VCaP (cell line): ENCODE data around the gene CAPN12.

Experiments used
- H3K27ac ChIP-seq: fragments of 450-650 bp; 2 replicates; pipeline ENCODE4 v1.5.1; 2017
- TF ChIP-seq, protein P1 (sequence below): fragments of 450-650 bp; conservative IDR thresholded peaks from 2 replicates; pipeline ENCODE4 v1.5.1; 2017; ENCODE audit warnings: mild to moderate bottlenecking, moderate library complexity

The CAPN12 gene

DNA sequence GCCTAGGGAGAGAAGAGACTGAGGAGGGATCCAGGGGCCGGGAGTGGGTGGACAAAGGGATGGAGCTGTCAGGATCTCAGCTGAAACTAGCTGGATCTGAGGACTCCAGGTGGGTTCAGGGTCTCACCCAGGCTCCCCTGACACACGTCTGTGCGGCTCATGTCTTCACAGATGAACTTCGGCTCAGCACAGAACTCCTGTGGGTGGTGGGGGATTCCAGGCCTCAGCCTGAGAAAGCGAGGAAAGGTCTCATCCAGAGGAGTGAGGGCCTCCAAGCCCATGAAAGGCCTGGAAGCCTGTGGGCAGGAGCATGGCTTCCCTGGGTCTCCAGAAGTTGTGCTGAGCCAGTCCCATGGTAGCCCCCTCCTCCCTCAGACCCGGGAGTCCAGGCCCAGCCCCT, 1.4 kb downstream of the CAPN12 start:
- TF ChIP-seq, protein P1, sequence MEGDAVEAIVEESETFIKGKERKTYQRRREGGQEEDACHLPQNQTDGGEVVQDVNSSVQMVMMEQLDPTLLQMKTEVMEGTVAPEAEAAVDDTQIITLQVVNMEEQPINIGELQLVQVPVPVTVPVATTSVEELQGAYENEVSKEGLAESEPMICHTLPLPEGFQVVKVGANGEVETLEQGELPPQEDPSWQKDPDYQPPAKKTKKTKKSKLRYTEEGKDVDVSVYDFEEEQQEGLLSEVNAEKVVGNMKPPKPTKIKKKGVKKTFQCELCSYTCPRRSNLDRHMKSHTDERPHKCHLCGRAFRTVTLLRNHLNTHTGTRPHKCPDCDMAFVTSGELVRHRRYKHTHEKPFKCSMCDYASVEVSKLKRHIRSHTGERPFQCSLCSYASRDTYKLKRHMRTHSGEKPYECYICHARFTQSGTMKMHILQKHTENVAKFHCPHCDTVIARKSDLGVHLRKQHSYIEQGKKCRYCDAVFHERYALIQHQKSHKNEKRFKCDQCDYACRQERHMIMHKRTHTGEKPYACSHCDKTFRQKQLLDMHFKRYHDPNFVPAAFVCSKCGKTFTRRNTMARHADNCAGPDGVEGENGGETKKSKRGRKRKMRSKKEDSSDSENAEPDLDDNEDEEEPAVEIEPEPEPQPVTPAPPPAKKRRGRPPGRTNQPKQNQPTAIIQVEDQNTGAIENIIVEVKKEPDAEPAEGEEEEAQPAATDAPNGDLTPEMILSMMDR = no peak

DNA sequence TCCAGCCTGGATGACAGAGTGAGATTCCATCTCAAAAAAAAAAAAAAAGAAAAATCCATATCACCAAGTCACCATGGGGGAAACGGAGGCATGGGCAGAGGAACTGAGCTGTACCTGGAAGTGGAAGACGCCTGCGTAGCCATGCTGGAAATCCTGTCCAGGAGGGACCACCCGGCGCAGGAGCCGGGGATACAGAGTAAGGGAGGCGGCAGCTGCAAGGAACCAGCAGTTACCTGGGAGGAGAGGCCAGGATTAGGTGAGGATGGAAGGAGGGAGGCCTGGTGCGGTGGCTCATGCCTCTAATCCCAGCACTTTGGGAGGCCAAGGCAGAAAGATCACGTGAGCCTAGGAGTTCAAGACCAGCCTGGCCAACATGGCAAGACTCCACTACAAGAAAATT, 2.0 kb downstream of the CAPN12 start:
- TF ChIP-seq, protein P1 = no peak
- H3K27ac ChIP-seq = no peak overlapping the region

More for the DNA sequence above, 1.4 kb downstream of the CAPN12 start:
- H3K27ac ChIP-seq = no peak overlapping the region

DNA sequence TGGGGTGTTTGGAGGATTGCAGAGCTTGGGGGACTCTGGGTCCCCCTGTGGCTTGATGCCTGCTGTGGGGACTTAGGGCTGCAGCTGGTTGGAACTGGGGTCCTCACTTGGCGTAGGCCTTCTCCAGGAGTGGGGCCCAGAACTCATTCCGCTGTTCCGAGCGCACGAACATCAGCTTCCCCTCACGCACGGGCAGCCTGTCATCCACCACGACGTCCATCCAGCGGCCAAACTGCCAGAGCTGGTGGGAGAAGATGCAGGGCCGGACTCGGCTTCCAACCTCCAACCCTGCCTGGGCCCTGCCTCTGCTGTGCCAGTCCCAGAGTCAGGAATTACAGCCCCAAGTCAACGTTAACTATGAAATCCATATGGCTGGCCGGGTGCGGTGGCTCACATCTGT, 2.6 kb downstream of the CAPN12 start:
- TF ChIP-seq, protein P1 = no peak

DNA sequence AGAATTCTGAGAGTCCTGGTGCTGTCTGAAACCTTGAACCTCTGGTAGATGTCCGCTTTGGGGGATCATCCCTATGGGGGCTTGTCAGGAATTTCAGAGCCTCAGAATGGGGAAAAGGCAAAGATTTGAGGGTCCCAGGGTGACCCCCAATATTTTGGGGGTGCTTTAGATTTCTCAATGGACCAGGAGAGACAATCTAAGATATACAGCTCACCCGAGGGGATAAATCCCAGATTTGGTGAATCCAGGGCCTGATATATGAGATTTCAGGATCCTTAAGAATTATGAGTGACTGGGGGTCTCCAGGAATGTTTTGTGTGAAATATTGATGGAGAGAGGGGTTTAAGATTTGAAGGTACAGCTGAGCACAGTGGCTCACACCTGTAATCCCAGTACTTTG, 3.3 kb downstream of the CAPN12 start:
- H3K27ac ChIP-seq = no peak overlapping the region
- TF ChIP-seq, protein P1 = no peak

More for the DNA sequence above, 2.6 kb downstream of the CAPN12 start:
- no peak overlapping the region for H3K27ac ChIP-seq

DNA sequence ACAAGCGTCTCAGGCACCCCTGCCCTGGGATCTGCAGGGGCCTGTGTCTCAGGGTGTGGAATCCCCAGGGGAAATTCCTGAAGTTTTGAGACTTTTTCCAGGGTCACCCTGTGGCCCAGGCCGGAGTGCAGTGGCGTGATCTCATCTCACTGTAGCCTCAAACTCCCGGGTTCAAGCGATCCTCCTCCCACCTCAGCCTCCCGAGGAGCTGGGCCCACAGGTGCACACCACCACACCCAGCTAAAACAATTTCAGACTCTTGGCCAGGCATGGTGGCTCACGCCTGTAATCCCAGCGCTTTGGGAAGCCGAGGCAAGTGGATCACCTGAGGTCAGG, 4.0 kb downstream of the CAPN12 start:
- TF ChIP-seq, protein P1 = no peak
- no peak overlapping the region for H3K27ac ChIP-seq

DNA sequence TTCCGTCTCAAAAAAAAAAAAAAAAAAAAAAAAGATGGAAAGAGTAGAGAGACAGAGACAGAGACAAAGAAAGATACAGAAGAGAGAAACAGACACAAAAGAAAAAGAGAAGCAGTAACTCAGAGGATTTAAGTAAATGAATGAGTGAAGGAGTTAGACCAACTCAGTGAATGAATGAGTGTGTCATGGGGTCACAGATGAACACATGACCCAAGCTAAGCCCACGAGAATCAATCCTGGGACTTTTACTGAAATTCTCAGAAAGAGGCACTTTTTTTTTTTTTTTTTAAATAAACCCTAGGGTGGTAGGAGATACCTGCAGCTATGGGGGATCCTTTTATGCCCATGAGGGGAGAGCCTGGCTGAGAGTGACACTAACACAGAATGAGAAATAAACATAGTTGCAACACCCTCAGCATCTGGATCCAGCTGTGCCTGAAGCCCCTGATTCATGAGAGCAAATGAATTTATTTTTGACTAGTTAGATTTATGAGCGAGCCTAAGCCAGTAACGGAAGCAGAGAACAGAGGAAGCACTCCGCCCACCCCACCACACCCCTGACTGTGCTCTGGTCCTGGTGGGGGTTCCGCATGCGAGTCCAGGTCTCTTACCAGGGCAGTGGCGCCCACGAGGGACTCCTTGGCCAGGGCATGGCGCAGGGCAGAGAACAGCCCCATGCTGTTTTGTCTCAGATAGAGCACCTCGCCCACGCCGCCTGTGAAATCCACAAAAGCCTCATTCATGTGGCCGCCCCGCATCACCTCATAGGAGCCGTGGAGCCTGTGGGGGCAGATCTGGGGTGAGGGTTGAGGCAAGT, 4.6 kb downstream of the CAPN12 start:
- no peak overlapping the region for H3K27ac ChIP-seq
- TF ChIP-seq, protein P1 = no peak

DNA sequence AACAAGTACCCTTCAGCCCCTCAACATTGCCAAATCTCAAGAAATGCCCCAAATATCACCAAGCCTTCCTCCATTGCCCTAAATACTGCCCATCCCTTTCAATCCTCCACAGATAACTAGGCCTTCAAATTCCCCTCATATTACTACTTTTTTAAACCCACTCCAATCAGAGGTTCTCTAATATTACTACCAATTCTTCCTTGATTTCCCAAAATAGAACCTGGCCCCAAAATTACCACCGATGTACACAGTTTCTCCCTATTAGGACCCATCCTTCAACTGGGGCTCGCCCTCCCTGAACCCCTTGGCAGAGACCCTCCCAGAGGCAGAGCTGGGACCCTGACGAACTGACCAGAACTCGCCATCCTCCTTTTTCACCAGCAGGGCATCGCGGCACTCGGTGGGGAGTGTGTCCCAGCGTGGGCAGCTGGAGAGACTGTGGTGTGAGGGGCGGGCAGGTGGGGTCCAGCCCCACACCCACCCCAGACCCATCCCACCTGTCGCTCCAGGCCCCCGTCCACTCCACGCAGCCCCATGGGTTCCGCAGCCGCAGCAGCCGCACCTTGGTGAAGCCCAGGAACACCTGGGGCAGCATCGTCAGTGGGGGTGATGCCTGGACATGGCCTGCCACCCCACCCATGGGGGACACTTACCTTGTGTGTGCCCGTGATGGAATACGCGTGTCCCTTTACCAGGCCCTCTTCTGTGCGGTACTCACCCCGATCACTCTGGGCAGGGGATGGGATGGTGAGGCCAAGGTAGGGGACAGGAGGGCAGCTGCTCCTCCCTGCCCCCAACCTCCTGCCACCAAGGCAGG, 6.1 kb downstream of the CAPN12 start:
- TF ChIP-seq, protein P1 = no peak
- no peak overlapping the region for H3K27ac ChIP-seq
